SK-N-SH (cell line): Measurements from ENCODE around the gene GDPD5.

ENCODE experiments used
- FOXM1 ChIP-seq: IDR thresholded peaks from 2 replicates; pipeline ENCODE4 v1.4.0; 2012; ENCODE audit warnings: low read depth, mild to moderate bottlenecking
- GATA2 ChIP-seq: sonication (generic); formaldehyde crosslinking; IDR thresholded peaks from 2 replicates; pipeline ENCODE4 v1.5.0; 2020; ENCODE audit warnings: mild to moderate bottlenecking, missing genetic modification reagents

GRCh38 chr11:75510004-75510722, 15.6 kb downstream of the GDPD5 start:
- TF ChIP-seq GATA2 (CRISPR knock-in tag) (no peak), FOXM1 (no peak)
